Panc1 (cell line): ENCODE data around the gene FIS1. TPM values are rescaled to one million over a fixed set of nuclear protein-coding genes. Genes with fewer than 3 reads are reported as not detected.

ENCODE experiments used
- total RNA-seq: library from RNA; stranded (reverse); gene quantifications from one replicate; pipeline ENCODE4 v1.2.1, GENCODE V29; 2021; ENCODE audit not compliant: unreplicated experiment

The FIS1 gene
- total RNA-seq, 1 experiment from 2014 or later: 110 TPM

Other genes with a start within 250 kb of the FIS1 start
- not detected for gene MUC17, start 225.0 kb downstream of the FIS1 start, total RNA-seq
- 37.4 TPM for gene TRIM56, start 159.6 kb downstream of the FIS1 start, total RNA-seq
- 370 TPM for gene SERPINE1, start 118.0 kb downstream of the FIS1 start, total RNA-seq
- gene AP1S1, start 90.6 kb downstream of the FIS1 start, total RNA-seq: 74.2 TPM
- gene VGF, start 79.5 kb downstream of the FIS1 start, total RNA-seq: 4.4 TPM
- 0.15 TPM for gene NAT16, start 64.8 kb downstream of the FIS1 start, total RNA-seq
- 0.23 TPM for gene MOGAT3, start 44.0 kb downstream of the FIS1 start, total RNA-seq
- gene PLOD3, start 27.5 kb downstream of the FIS1 start, total RNA-seq: 93.0 TPM
- 69.7 TPM for gene ZNHIT1, start 26.9 kb downstream of the FIS1 start, total RNA-seq
- gene CLDN15, start 7.3 kb downstream of the FIS1 start, total RNA-seq: 8.0 TPM
- gene IFT22, start 76.7 kb upstream of the FIS1 start, total RNA-seq: 42.4 TPM
- 25.8 TPM for gene COL26A1, start 117.8 kb upstream of the FIS1 start, total RNA-seq